GM18511 (cell line): ENCODE measurements around the gene MRTFB.

ENCODE experiments used
- ATAC-seq: cut with Tn5 transposase; IDR thresholded peaks from one replicate; pipeline ENCODE4 v1.9.1; 2021; ENCODE audit warnings: mild to moderate bottlenecking, moderate library complexity; ENCODE audit not compliant: unreplicated experiment

MRTFB gene

DNA sequence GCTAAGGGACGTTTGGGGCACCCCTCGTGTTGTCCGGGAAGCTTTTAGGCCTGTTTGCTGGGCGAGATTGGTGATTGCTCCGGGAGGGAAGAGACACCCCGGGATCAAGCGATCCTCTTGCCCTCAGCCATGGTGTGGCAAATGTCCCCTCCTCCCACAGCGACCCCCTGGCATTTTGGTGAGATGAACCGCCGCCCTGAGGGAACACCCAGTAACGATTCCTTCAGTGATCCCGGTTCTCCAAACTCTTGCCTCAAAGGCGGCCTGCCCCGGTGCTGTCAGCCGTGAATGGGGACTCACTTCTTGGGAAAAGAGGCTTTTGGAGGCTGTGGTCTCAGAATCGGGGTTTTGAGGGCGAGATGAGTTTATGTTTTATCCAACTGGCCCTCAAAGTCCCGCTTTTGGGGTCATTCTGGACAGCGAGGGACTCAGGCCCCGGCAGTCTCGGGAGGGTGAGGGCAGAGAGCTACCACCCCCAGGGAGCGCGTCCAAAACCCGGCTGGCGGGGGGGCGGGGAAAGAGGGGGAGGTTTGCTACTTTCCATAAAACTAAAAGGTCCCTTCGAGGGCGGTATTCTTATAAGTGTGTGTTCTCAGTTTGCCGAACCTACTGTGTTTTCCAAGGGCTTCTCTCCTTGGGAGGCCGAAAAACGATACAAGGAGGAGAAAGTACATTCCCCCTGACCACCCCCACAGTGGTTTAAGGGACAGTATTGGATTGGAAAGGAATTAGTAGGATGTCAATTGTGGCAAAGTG, 232.7 kb downstream of the MRTFB start:
- ATAC-seq: no peak

DNA sequence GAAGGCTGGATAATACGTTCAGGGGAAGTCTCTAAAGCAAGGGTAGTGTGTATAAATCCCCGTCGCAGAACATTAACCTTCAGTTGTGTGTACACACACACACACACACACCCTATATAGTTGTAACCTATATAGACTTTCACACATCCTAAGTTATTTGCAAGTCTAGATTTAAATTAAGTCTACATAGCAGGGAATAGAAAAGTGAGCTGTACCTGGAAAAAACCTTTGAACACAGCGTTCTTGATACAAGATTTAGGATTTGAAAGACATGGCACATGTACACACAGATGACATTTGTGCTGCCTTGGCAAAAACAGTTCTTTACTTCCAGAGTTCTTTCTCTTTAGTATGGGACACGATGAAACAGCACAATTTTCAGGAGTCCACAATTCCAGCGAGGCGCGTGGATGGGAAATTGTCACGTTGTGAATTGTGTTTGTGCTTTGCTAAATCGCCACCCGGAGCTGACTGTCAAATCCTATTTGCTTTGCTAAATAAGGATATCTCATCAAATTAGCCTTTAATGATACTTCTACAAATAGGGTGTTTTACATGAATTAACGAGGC, 233.9 kb downstream of the MRTFB start:
- ATAC-seq: no peak

DNA sequence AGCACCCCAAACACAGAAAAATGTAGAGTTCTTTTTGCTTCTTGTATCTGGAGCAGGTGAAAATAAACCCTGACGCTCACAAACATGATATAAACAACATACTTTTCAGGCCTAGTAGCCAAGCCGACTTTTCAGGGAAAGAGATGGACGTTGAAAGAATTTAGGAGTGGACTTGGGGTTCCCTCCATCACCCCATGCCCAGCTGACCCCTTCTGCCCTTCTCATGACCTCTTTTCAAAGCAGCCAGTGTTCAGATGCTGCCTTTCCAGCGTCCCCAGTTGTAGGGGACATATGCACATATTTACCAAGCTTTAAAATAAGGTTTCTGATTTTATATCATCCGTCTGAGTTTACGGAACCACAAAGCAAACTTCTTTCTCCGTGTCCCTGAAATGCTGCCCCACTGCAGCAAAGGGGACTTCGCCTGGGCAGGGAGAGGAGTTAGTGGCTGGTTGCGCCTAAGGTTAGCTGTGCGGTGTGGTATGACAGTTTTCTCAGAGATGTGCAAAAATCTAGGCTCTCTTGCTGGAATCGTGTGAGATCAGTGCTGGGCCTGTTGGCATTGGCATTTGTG, 235.5 kb downstream of the MRTFB start:
- ATAC-seq: no peak

DNA sequence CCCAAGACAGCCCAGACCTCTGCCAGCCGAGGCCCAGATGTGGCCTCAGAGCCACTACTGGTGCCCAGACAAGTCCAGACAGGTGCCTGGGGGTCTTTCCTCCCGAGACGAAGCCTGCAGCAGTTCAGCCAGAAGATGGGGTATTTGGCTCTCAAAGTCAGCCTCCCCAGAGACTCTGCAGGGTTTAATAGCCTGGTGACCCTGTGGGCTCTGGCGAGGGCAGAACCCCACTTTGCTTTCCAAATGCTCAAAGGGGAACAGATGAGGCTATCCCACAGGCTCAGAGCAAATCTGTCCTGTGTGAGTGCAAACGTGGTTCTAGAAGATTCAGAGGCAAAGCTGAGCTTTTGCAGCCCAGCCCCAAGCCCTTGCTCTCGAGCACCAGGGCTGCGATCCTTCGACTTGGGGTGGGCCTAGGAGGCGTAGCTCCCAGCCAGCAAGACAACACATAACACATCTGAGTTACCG, 236.0 kb downstream of the MRTFB start:
- no peak for ATAC-seq

DNA sequence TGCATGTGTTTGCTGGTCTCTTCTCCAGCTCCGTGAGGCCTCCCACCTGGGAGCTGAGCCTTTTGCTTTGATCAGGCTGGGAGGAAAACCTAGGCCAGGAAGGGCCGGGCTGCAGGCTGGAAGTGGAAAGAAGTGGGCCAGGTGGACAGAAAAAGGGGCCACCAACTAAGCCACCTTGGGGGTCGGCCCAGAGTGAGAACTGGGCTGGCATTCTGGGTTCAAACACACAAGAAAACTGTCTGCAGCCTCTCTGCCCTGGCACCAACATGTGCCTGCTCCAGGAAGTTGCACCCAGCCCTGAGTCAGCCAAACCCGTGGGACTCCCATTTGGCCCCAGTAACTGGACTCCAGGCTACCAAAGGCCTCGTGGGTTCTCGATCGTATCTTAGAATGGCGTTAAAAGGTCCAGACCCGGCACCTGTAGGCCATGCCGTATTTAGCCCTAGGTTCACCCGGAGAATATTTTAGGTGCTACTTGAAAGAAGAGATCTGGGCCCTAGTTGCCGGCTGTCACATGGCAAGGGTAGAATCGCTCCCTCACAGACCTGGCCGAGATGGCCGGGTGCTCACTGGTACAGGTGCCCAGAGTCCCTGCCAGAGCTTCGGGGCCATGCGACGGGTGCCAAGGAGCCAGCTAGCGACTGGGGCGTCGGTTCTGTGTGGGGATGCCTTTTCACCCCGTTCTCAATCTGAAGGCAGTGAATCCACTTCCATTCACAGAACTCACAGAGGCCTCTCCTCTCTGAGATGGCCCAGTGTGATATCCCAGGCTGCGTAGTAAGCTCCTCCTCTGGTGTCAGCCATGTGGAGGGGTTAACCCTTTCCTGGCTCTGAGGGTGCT, 236.6 kb downstream of the MRTFB start:
- no peak for ATAC-seq

DNA sequence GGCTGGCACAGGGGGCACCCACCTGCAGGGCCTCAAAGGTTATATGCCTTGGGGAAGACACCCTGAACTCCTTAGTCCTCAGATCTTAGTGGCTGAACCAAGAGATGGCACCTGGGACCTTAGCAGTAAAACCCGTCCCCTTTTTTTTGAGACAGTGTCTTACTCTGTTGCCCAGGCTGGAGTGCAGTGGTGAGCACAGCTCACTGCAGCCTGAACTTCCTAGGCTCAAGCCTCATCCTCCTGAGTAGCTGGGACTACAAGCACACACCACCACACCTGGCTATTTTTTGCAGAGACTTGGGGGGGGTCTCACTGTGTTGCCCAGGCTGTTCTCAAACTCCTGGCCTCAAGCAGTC, 237.2 kb downstream of the MRTFB start:
- ATAC-seq: no peak

DNA sequence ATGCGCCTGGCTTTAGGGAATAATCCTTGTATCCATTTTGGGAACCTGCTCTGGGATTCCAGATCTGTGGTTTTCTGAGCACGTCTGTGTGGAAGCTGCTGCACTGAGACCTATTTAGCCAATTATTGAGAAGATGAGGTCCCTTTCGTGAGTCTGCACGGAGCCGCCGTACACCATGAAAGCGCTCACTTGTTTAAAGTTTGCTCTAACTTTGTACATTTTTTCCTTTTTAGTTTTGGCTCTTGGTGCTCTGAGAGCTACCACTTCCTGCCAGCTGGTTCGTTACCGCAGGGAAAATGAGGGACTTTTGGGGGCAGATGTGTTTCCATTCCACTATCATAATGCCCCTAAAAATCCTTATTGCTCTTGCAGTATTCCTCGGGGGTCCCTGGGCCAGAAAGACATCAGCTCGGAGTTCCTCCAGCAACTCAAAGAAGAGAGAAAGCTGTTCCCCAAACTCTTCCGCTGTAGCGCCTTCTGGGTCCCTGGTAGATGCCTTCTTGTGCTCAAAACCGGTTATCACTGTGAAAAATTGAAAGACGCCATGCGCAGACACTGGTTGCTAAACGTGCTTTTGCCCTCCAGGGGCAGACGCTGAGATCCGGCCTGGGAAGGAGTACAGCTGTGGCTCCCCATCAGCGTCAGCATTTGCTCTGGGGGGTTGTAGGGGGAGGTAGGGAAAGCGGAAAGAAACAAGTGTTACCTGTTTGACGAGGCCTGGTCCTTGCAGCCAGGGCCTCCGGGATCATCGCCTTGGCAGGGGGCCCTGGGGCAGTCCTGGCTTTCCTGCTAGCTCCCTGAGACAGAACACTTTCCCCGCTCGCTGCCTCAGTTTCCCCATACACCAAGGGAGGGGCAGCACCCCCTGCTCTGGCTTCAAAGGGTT, 238.1 kb downstream of the MRTFB start:
- ATAC-seq: no peak

DNA sequence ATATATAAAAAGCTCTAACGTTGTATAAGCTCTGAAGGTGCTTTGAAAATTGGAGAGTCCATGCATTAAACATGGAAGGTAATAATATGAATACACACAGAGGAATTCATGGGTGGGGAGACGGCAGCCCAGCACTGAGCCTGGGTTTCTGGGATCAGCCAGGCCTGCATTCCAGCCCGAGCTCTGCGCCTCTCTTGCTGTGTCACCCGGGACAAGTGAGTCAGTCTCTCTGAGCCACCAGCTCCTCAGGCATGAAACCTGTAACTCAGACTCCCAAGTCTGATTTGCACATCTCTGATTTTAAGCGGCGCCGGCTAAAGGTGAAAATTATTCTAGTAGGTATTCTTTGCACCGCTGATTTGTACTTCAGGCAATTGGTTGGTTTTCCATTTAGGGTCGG, 238.8 kb downstream of the MRTFB start:
- no peak for ATAC-seq

DNA sequence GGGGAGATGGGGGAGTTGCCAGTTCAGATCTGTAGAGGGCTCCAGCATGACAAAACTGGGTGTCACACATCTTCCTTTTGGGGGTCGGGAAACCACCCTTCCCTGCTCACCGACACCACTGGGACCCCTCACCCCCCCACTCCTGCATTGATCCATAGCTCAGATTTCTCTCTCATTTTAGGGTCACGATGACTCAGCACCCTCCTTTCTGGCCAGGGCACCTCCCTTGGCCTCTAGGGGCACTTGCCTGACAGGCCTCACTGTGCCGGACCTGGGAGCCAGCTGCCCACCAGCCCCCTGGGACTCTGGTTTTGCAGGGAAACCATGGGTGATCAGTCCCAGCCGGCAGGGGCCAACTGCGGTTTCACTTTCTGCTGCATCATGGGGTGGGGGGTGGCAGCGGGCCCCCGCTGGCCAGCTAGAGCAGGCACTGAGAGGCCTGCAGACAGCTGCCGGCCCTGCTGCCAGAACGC, 239.4 kb downstream of the MRTFB start:
- peak; percentile 70 for ATAC-seq

DNA sequence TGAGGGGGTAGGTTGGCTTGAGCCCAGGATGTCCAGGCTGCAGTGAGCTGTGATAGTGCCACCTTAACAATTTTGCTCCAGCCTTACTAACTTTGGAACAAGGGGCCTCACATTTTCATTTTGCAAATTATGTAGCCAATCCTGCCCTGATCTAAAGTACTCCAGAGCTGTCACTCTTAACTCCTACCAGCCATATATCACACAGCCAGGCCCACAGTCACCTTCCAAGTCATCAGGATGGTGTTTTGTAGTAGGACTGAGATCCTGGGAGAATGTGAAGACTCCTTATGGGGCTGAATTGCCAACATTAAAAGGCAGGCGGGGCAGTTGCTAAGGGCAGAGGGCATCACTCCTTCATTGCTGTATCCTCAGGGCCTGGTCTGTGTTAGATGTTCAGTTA, 243.0 kb downstream of the MRTFB start:
- ATAC-seq: no peak

DNA sequence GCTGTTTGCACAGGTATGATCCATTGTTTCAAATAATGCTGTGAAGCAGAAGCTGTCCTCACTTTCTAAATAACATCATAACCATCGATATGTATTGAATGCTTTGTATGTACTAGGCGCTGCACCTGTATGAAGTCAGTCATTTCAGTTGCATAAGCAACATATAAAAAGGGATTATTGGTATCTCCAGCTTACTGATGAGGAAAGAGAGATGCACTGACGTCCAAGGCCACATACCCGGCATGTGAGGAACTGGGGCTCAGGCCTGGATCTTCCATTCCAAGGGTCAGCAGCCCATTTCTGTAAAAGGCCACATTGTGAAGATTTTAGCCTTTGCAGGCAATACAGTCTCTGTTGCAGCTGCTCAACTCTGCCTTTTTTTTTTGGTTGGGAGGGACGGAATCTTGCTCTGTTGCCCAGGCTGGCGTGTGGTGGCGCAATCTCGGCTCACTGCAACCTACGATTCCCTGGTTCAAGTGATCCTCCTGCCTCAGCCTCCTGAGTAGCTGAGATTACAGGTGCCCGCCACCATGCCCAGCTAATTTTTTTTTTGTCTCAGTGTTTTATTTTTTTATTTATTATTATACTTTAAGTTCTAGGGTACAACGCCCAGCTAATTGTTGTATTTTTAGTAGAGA, 244.7 kb downstream of the MRTFB start:
- ATAC-seq: no peak
